ENCODE measurements around the gene VAV3. TPM values are rescaled to one million over a fixed set of nuclear protein-coding genes. Genes with fewer than 3 reads are reported as not detected.

Gene VAV3
- total and polyA plus RNA-seq, 8 donors = 7.1 to 21.4 (median 12.8) TPM

DNA sequence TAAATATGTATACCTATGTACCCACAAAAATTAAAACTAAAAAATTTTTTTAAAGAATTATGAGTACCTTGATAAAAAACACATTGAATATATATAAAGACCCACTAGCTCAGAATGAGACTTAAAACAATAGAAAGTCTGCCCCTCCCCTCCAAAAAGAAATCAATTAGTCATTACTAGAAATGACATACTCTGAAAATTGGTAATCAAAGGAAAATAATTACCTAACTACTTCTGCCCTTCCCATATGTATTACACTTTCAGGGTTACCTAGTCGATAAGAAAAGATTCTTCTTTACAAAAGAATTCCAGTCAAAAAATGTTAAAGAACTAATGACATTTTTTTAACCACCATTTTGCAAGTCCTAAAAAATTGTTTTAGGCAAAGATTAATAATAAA, 34.7 kb downstream of the VAV3 start:
- ATAC-seq = no peak
- TF ChIP-seq, protein P1, sequence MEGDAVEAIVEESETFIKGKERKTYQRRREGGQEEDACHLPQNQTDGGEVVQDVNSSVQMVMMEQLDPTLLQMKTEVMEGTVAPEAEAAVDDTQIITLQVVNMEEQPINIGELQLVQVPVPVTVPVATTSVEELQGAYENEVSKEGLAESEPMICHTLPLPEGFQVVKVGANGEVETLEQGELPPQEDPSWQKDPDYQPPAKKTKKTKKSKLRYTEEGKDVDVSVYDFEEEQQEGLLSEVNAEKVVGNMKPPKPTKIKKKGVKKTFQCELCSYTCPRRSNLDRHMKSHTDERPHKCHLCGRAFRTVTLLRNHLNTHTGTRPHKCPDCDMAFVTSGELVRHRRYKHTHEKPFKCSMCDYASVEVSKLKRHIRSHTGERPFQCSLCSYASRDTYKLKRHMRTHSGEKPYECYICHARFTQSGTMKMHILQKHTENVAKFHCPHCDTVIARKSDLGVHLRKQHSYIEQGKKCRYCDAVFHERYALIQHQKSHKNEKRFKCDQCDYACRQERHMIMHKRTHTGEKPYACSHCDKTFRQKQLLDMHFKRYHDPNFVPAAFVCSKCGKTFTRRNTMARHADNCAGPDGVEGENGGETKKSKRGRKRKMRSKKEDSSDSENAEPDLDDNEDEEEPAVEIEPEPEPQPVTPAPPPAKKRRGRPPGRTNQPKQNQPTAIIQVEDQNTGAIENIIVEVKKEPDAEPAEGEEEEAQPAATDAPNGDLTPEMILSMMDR (IDR thresholded peaks at IDR 0.05) = no peak
- 84% methylated on average over 1 of the region's 1 CpG for WGBS, 2 donors
- Histone ChIP-seq H3K27ac (no peak overlapping the region), H3K4me3 (no peak overlapping the region), H3K4me1 (peaks cover 0 to 9% (median 5%) of the 10 kb centered on the region in 3 donors), H3K36me3 (no peaks in the 10 kb centered on the region), H3K9me3 (no peaks in the 10 kb centered on the region), H3K27me3 (peaks cover 0 to 2% (median 0%) of the 10 kb centered on the region in 4 donors)
- intact Hi-C loops (cut with DNase I) = no loop called here
- FAIRE-seq = no peak
- DNase-seq = no peak

DNA sequence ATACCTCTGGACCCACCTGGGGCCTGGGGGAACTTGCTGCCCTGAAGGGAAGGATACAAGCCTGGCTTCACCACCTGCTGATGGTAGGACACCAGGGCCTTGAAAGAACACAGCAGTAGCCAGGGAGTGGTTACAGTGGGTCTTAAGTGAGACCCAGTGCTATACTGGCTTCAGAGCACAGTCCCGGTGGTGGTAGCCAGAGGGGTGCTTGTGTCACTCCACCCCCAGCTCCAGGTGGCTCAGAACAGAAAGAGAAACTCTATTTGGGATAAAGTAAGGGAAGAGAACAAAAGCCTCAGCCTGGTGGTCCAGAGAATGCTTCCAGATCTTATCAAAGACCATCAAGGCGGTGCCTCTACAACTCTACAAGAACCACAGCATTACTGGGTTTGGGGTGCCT, 37.2 kb downstream of the VAV3 start:
- DNase-seq (no peak), FAIRE-seq (no peak), ATAC-seq (no peak)
- no peaks in the 10 kb centered on the region for H3K36me3 ChIP-seq
- WGBS, 2 donors = 83 to 92% methylated on average over 2 of the region's 2 CpGs
- intact Hi-C loops (cut with DNase I) = no loop called here
- no peaks in the 10 kb centered on the region for H3K4me1 ChIP-seq
- H3K4me3 ChIP-seq = no peak overlapping the region
- H3K27ac ChIP-seq = no peak overlapping the region
- H3K27me3 ChIP-seq = peaks cover 0 to 3% (median 0%) of the 10 kb centered on the region in 4 donors
- TF ChIP-seq, protein P1 (IDR thresholded peaks at IDR 0.05) = no peak
- no peaks in the 10 kb centered on the region for H3K9me3 ChIP-seq

DNA sequence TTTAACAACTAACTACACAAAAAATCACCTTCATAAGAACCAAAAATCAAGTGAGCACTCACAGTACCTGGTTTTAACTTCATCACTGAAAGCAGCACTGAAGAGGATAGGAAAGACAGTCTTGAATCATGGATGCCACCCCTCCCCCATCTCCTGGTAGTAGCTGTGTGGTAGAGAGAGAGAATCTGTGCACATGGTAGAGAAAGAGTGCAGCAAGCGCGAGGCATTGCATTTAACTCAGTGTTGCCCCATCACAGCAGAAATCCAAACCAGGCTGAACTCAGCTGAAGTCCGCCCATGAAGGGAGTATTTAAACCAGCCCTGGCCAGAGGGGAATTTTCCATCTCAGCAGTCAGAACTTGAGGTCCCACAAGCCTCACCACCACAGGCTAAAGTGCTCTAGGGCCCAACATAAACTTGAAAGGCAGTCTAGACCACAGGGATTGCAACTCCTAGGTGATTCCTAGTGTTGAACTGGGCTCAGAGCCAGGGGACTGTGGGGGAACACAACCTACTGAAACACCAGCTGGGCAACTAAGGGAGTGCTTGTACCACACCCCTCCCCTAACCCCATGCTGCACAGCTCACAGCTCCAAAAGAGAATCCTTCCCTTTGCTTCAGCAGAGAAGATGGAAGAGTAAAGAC, 38.4 kb downstream of the VAV3 start:
- Histone ChIP-seq H3K9me3 (no peaks in the 10 kb centered on the region), H3K36me3 (no peaks in the 10 kb centered on the region), H3K4me1 (no peaks in the 10 kb centered on the region), H3K27me3 (peaks cover 0 to 3% (median 0%) of the 10 kb centered on the region in 4 donors), H3K27ac (no peak overlapping the region), H3K4me3 (no peak overlapping the region)
- ATAC-seq = no peak
- 94 to 97% methylated on average over 3 of the region's 3 CpGs for WGBS, 2 donors
- TF ChIP-seq, protein P1 (IDR thresholded peaks at IDR 0.05) = no peak
- intact Hi-C loops (cut with DNase I) = no loop called here
- DNase-seq = no peak
- no peak for FAIRE-seq

DNA sequence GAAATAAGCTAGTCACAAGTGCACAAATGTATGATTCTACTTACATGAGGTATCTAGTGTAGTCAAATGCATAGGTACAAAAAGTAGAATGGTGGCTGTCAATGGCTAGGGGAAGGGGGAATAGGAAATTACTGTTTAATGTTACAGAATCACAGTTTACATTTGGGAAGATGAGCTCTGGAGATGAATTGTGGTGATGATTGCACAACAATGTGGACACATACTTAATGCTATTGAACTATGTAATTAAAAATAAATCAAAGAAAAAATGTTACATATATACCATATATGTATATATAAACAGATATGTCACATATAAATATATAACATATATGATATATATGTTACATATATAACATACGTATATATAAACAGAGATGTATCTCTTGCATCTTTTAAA, 39.4 kb downstream of the VAV3 start:
- Histone ChIP-seq H3K27ac (no peak overlapping the region), H3K4me3 (no peak overlapping the region), H3K9me3 (no peaks in the 10 kb centered on the region), H3K4me1 (no peaks in the 10 kb centered on the region), H3K36me3 (no peaks in the 10 kb centered on the region), H3K27me3 (peaks cover 0 to 3% (median 0%) of the 10 kb centered on the region in 4 donors)
- TF ChIP-seq, protein P1 (IDR thresholded peaks at IDR 0.05) = no peak
- WGBS, 2 donors = 36 to 78% methylated on average over 1 of the region's 1 CpG
- intact Hi-C loops (cut with DNase I) = no loop called here
- ATAC-seq (no peak), FAIRE-seq (no peak), DNase-seq (no peak)

DNA sequence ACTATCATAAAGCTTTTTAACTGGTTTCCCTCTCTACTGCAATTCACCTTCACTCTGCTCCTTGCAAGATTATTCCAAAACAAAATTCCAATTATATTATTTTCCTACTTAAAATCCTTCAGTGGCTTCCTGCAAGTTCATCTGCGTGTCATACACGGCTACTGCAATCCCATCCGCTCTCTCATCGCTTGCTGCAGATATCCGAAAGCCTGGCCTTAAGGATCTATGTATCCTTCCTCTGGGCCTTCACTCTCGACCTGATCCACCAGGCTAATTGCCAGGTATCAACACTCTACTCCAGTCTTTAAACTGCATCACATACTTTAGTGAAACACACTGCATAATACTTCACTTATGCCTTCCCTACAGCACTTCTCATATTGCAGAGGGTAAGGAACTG, 44.0 kb downstream of the VAV3 start:
- H3K4me3 ChIP-seq = no peak overlapping the region
- H3K9me3 ChIP-seq = no peaks in the 10 kb centered on the region
- ATAC-seq = no peak
- TF ChIP-seq, protein P1 (IDR thresholded peaks at IDR 0.05) = no peak
- DNase-seq = no peak
- no peak for FAIRE-seq
- H3K4me1 ChIP-seq = no peaks in the 10 kb centered on the region
- peaks cover 0 to 3% (median 0%) of the 10 kb centered on the region in 4 donors for H3K27me3 ChIP-seq
- no peak overlapping the region for H3K27ac ChIP-seq
- H3K36me3 ChIP-seq = no peaks in the 10 kb centered on the region
- intact Hi-C loops (cut with DNase I) = no loop called here
- 80 to 81% methylated on average over 6 of the region's 6 CpGs for WGBS, 2 donors

All from pancreas (tissue), 10 donors.